Cerebellar nuclear complex (tissue), 1 donor: ENCODE measurements around the gene SMPDL3A.

Source experiments
- DNase-seq, 2 experiments: peaks; one replicate each; lab custom pipeline; 2025; lab: John Stamatoyannopoulos, UW

Gene SMPDL3A

DNA sequence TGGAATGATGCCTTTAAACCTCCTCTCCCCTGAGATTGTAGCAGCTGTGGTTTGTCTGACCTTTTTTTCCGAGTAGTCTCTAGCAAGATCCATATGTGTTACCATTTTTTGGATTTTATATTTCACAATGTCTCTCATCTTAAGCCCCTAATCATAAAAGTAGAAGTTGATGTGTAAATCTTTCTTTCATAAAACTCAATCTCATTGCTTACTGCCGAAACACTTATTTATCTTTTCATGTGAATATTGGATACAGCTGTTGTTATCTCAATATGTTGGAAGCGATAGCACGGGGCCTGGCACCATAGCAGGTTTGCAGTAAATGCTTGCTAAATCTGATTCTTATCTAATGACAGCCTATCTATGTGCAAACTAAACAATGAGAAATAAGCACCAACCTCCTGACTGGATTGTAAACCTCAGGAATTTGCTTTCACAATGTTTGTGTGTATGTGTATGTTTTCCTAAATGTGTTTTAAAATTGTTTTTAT is 14.2 kb downstream of the SMPDL3A start:
- DNase-seq = no peak

DNA sequence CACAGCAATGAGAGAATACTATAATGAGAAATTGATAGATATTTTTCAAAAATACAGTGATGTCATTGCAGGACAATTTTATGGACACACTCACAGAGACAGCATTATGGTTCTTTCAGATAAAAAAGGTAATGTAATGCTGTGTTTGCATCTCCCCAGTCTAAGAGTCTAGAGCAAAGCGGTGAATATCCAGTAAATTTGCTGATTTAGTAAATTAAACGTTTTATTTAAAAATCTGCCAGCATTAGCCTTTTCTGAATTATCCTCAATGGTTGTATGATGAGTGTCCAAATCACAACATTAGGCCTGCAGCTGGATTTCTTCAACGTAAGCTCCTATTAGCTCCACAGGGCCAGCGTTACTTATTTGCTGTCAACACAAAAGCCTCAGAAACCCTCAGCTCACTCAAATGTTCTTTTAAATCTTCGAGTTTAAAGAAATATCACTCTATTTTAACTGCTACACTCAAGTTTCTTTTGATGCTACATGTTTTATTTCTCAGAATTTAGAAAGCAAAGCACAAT is 16.0 kb downstream of the SMPDL3A start:
- no peak for DNase-seq

DNA sequence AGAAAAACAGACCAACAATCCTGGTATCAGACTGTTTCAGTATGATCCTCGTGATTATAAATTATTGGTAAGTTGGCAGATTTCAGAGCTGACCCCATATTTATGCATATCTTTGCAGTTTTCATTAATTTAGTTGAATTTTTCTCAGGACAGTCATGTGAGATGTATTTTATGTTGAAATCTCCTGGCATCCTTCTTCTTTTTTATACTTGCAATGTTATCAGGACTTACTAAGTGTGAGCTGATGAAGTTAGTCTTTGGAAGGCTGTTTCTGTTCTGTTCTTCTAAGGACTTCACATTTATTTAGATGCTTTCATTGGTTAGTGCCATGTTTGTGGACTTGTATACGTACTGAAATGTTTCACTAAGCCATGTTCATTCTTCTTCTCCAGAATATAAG is 17.2 kb downstream of the SMPDL3A start:
- DNase-seq = no peak

DNA sequence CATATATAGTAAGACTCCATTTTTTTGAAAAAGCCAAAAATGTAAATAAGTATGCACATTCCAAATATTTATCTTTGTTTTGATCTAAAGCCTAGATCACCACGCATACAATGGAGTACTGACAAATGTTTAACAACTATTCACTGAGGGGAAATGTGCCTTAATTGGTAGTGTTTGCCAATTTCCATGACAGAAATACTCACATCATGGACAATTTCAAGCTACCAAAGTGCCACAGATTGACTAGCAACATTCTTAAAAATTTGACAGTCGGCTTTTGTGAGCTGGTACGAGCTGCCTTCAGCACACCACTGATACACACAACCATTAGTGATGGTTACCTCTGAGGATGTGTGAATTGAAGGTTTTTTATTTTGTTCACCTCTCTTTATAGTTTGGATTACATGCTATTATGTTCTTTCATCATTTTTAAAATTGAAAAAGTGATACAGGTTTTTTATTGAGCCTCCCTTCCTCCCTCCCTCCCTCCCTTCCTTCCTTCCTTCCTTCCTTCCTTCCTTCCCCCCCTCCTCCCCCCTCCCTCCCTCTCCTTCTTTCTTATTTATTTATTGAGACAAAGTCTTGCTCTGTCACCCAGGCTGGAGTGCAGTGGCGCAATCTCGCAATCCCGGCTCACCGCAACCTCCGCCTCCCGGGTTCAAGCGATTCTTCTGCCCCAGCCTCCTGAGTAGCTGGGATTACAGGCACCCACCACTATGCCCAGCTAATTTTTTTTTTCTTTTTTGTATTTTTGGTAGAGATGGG is 19.2 kb downstream of the SMPDL3A start:
- DNase-seq = no peak

DNA sequence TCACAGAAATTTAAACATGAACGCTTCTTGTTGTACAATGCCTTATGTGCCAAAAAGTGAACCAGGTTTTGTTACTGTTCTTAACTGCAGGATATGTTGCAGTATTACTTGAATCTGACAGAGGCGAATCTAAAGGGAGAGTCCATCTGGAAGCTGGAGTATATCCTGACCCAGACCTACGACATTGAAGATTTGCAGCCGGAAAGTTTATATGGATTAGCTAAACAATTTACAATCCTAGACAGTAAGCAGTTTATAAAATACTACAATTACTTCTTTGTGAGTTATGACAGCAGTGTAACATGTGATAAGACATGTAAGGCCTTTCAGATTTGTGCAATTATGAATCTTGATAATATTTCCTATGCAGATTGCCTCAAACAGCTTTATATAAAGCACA is 19.9 kb downstream of the SMPDL3A start:
- no peak for DNase-seq

DNA sequence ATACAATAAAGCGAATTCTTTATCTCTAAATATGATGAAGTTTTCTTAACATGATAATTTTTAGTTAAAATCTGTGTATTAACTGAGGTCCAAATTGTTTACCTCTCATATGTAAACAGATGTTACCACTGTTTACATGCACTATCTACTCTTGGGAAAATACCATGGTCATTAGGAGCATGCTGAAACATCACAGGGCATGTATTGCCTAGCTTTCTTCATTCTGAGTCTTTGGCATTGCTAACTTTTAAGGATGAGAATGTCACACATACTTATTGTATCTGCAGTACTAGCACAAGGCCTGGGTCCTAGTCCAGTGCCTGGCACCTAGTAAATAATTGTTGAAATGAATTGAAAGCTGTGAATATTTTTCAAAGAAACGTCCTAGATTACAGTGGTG is 20.6 kb downstream of the SMPDL3A start:
- DNase-seq = no peak

DNA sequence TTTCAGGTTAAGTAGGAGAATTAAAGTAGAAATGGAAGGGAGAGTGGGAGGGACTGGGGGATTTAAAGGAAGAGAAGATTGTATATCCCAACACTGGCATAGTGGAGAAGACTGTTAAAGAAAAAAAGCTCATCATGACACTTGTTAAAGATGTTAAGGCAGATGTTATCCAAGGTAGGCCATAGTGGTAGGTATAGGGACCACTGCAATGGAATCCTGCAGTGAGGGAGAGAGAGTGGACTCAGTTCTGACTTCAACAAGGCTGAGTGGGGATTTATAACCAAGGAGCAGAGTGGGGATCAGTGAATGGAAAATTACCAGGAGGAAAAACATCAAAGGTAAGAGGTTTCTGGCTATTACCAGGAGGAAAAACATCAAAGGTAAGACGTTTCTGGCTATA is 21.1 kb downstream of the SMPDL3A start:
- DNase-seq = no peak

DNA sequence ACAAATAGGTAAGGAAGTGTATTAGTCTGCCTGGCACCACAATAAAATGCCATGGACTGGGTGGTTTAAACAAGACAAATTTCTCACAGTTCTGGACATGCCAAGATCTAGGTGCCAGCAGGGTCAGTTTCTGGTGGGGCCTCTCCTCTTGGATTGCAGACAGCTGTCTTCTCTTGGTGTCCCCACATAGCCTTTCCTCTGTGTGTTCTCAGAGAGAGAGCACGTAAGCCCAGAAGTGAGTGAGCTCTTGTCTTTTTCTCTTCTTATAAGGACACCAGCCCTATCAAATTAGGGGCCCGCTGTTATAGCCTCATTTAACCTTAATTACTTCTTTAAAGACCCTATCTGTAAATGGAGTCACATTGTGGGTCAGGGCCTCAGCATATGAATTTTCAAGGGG is 28.3 kb downstream of the SMPDL3A start:
- DNase-seq = no peak

DNA sequence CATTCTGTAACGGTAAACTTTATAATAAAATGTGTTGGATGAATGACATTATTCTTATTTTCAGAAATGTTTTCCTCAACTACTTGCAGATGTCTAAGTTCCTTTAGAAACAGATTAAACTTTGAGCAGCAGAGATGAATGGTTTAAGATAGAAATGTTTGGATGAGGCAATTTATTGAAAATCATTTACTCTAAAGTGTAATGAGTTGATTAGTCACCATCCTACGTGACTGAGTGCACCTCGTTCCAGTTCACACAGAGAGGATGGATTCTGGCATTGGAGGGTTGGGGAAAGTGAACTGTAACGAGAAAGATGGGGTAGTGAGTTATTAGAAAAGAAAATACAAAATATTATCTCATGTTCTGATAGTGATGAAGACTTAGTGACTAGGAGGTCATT is 28.7 kb downstream of the SMPDL3A start:
- no peak for DNase-seq

DNA sequence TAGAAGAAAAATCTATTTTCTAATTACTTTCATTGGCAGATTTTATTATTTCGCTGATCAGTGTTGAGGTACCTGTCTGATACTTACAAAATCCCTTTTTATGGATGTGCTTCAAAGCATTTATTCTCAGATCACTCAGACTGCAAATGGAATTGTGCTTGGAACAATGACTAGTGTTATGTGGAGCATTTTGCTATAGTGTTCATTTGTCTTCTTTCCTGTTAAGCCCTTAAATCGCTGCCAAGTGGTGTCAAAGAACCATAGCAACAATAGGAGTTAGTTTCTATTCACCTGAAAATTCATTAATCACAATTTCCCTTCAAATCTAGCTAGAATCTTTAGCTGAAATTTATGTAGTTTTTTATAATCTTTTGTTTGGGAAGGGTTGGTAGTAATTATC is 29.8 kb downstream of the SMPDL3A start:
- no peak for DNase-seq

DNA sequence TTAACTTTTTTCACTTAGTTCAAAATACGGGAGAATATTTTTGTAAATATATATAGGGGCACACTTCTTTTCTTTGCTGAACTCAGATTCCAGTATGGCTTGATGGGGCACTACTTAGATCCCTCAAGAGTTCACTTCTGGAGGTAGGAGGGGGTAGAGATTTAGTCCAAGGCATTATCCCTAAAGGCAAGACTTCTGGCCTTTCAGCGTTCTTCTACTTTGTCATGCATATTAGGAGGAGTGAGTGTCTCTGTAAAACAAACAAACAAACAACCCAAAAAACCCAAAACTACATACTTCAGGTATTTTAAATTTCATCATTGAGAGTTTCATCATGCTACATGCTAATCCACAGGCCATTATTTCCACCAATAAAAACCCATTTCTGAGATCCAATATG is 32.0 kb downstream of the SMPDL3A start:
- DNase-seq = no peak

DNA sequence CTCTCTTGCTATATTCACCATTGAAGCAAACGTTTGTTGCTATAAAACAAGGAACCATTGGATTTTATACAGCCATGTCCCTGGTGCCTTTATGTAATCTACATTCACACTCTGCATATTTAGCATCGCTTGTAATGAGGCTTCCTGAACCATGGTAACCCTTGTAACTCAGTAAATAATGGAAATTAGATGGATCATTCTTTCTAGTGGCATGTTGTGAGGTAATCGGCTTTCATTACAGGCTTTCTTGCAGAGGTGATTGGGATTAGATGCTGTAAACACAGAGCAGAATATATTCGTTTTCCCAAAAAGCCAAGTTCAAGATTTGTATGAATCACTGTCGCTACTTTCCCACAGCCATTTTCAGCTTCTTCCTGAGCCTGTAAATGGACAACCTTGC is 36.1 kb downstream of the SMPDL3A start:
- no peak for DNase-seq

DNA sequence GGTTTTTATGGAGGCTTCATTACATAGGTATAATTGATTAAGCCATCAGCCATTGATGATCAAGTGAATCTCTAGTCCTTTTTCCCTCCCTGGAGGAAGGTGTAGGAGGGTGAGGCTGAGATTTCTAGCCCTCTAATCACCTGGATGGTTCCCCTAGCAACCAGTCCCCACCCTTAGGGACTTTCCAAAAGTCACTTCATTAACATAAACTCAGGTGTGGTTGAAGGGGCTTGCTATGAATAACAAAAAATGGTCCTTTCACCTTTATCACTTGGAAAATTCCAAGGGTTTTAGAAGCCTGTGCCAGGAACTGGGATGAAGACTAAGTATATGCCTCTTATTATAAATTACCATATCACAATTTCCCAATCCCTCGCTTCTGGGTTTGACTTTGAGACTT is 40.4 kb downstream of the SMPDL3A start:
- DNase-seq = no peak

DNA sequence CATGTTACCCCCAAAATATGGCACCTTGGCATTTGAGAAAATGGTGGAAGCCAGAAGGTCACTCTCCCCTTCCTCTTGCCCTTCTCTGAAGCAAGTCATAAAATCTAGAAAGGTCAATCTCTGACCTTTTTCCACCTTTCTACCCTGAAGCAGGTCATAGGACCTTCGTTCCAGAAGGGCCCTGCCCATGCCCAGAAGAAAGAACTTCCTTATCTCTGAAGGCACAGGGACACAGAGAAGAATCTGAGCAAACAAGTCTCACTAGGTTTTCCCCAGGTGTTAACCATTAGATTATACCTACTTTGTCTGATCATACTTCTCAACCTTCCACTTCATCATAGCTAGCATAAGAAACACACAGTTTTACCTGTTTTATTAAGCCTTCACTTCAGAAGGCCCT is 42.5 kb downstream of the SMPDL3A start:
- no peak for DNase-seq

DNA sequence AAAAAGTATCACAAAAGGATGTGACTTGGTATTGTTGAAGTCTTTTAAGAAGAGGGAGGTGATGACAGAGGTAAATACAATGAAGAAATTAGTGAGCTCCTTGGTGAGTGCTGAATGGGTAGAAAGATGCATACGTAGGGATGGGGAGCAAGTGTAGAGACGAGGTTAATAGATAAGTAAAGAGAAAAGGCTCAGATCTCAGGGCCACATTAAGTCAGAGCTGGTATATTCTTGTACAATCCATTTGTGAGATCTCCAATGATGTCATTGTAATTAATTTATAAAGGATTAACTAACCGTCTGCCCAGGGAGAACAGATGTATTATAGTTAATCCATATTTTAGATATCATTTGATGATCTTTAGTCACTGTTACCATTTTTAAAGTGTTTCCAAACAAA is 43.4 kb downstream of the SMPDL3A start:
- no peak for DNase-seq

DNA sequence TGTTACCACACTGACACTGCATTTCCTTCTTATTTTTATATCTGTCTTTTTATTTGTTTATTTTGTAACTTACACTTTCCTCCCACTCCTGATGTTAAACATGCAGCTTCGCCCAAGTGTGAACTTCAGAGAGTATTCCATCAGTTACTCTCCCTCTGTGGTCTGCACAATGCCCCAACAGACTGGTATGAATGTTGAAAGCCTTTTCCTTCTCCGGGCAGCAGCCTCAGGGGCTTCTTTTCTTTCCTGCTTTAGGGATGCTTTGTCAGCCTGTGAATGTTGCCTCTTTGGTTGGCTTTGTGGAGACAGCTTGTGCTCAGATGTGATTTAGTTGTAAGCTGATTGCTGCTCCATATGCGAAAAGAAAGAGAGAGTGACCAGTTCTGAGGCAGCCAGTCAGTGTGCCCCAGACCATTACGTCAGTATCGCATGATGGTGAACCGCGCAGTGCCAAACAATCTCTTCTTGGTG is 44.0 kb downstream of the SMPDL3A start:
- no peak for DNase-seq

DNA sequence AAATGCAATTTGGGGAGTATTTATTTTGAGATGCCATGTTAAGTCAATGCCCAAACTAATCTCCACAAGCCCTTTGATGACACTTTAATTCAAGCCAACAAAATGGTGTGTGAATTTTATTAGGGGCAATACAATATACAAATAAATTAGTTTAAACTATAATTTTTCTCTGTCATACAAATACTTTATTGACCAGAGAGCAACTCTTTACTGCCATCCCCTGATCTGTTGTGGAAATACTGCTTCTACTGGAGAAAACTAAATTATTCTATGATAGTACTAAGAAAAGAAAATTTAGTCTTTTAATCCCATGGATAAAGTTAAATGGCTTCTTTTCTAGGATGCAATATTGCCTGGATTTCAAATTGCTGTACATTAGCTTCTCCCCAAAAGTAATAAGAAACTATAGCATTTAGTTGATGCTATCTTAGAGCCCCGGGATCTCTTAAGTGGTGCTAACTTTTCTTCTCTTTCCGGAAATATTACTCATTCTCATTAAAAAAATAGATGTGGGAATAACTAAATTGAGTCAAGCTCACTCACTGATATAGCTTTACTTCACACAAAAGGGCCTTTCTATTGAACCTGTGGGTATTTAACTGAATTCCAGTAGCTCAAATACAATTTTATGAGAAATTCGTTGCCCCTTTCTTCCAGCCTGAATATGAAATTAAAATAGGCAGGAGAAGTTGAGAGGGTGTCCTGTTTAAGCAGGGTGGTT is 49.2 kb downstream of the SMPDL3A start:
- DNase-seq = no peak

DNA sequence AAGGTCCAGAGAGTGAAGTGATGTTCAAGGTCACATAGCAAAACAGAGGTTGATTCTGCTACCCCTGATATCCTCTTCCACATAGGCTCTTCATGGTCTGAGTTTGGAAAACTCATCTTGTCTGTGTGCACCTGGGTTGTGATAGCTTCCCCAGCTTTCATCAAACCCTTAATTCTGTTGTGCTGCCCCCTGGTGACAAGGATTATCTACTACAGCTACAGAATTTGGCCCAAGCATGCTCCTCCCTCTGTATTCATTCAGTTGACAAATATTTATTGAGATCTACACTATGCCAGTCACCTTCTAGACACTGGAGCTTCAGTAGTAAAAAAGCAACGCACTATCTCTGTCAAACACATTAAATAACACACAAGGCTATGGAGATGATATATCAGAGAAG is 50.4 kb downstream of the SMPDL3A start:
- DNase-seq = no peak

DNA sequence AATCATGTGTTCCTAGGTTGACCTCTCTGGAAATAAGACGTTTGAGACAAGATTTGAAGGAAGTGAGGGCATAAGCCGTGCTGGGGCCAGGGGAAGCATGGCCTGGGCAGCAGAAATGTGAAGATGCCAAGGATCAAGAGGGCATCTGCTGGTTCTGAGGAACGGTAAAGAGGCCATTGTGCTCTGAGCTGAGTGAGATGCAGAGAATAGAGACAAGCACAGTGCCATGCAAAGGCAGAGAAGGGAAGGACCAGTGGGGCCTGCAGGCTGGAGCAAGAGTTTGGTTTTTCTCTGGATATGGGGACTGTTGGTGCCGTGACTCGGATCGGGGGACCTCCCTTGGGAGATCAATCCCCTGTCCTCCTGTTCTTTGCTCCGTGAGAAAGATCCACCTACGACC is 50.8 kb downstream of the SMPDL3A start:
- no peak for DNase-seq

DNA sequence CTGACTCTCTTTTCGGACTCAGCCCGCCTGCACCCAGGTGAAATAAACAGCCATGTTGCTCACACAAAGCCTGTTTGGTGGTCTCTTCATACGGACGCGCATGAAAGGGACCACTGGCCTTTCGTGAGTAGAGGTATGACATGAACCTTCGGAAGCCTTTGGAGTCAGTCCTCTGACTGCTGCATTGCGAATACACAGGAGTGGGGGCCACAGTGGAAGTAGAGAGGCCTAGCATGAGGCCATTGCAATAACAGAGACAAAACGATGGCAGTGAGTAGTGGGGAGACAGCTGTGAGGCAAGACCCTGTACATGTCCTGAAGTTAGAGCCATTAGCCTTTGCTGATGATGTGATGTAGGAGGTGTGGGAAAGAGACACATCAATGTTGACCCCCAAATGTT is 56.4 kb downstream of the SMPDL3A start:
- DNase-seq = no peak

DNA sequence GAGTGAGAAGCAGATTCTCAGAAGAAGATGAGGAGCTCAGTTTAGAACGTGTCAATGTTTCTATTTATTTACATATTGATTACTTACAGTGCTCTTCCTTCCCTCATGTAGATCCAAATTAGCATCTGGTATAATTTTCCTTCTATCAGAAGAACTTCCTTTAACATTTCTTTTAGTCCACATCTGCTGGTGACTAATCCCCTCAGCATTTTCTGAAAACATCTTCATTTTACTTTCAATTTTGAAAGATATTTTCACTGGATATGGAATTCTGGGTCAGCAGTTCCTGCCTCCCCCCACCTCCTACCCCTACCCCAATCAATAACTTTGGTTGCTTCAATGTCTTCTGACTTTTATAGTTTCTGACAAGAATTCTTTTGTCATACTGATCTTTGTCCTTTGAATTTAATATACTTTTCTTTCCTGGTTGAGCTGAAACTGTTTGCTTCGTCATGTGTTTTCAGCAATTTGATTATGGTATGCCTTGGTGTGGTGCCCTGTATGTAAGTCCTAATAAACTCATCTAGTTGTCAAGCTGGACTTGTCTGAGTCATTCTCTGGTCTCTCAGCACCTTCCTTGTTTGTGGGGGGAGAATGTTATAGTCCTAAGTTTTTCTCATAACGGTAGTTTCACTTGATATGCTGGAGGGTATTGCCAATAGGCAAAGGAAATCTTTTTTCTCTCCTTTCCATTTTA is 57.0 kb downstream of the SMPDL3A start:
- DNase-seq = no peak

DNA sequence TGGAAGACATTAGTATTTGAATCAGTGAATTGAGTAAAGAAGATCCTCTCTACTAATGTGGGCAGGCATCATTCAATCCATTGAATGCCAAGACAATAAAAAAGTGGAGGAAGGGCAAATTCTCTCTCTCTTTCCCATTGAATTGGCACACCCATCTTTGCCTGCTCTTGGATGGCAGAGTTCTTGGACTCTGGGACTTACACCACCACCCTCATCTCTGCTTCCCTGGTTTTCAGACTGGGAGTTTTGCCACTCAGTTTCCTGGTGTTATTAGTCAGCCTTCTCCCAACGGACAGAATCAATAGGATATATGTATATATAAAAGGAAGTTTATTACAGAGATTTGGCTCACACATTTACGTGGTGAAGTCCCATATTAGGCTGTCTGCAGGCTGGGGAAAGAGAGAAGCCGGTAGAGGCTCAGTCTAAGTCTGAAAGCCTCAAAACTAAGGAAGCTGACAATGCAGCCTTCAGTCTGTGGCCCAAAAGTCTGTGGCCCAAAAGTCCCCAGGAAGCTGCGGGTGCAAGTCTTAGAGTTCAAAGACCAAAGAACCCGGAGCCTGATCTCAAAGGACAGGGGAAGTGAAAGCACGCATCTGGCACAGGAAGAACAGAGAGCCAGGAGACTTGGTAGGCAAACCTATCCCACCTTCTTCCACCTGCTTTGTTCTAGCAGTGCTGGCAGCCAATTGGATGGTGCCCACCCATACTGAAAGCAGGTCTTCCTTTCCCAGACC is 64.4 kb downstream of the SMPDL3A start:
- no peak for DNase-seq
